ENCODE measurements around the gene KLHL29.
"Not testable (repeated sequence)": the region's sequence is repeated elsewhere in the genome, so short reads cannot be mapped to it uniquely, and the experiment has no call there.

- not testable (repeated sequence) for TF ChIP-seq ELF4 (CRISPR knock-in tag; IDR thresholded peaks at IDR 0.05; ENCODE audit: borderline replicate concordance); SOX6 (IDR thresholded peaks at IDR 0.05); SOX6 (CRISPR knock-in tag; IDR thresholded peaks at IDR 0.05); CHD2 (IDR thresholded peaks at IDR 0.05; ENCODE audit: low read depth, low read length); UBTF (CRISPR knock-in tag; IDR thresholded peaks at IDR 0.05); YY1 (IDR thresholded peaks at IDR 0.05; ENCODE audit: insufficient read depth, insufficient replicate concordance, low read depth, low read length); HDAC2 (CRISPR knock-in tag; IDR thresholded peaks at IDR 0.05); RAD21 (CRISPR knock-in tag; IDR thresholded peaks at IDR 0.05); ZZZ3 (CRISPR knock-in tag; IDR thresholded peaks at IDR 0.05; ENCODE audit: borderline replicate concordance)
These were observed 351.8 kb downstream of the KLHL29 start for GRCh38 chr2:23736783-23737182.

Data from HepG2 (cell line).